Panc1 (cell line): ENCODE data around the gene HYAL3. TPM values are rescaled to one million over a fixed set of nuclear protein-coding genes. Genes with fewer than 3 reads are reported as not detected.

Experiments
- ATAC-seq: fragments of 200-7000 bp; cut with Tn5 transposase; 2 replicates; pipeline ENCODE4 v1.9.1; 2020; ENCODE audit warnings: mild to moderate bottlenecking, moderate library complexity
- BruUV-seq: library from RNA; stranded (reverse); fragments of 400-500 nt; replicated peaks from 2 replicates; lab custom pipeline; 2021; lab: Mats Ljungman, UMichigan
- CTCF ChIA-PET: fragments of 300-600 bp; sonication (Branson Sonifier 250); formaldehyde crosslinking; loops from one replicate; lab custom pipeline; 2022; ENCODE audit warnings: antibody characterized with exemption; lab: Charles Lee
- POLR2A ChIA-PET: fragments of 300-600 bp; sonication (Branson Sonifier 250); formaldehyde crosslinking; loops from one replicate; lab custom pipeline; 2022; ENCODE audit warnings: antibody characterized with exemption; lab: Charles Lee
- DNase-seq: peaks from one replicate; pipeline ENCODE4 v3.0.0-alpha.2; 2010; ENCODE audit warnings: low read depth, low spot score
- H3K27ac ChIP-seq: 2 replicates; pipeline ENCODE4 v1.5.1; 2011; ENCODE audit warnings: mild to moderate bottlenecking, low read length, inconsistent platforms
- H3K27me3 ChIP-seq: fragments of 200-500 bp; sonication (Bioruptor generic); 2 replicates; pipeline ENCODE4 v1.6.0; 2014; ENCODE audit warnings: low read length, inconsistent platforms; ENCODE audit not compliant: control insufficient read depth, insufficient read depth
- H3K36me3 ChIP-seq: fragments of 200-500 bp; sonication (Bioruptor generic); 2 replicates; pipeline ENCODE4 v1.5.1; 2014; ENCODE audit warnings: inconsistent platforms, mild to moderate bottlenecking, low read length, moderate library complexity; ENCODE audit not compliant: control insufficient read depth, insufficient read depth
- H3K4me1 ChIP-seq: 2 replicates; pipeline ENCODE4 v1.5.1; 2011; ENCODE audit warnings: inconsistent platforms, mild to moderate bottlenecking, low read length, moderate library complexity; ENCODE audit not compliant: control insufficient read depth, insufficient read depth
- H3K4me3 ChIP-seq, 2 experiments: 2 replicates each; pipeline ENCODE4 v1.5.1; 2011 to 2012; ENCODE audit warnings: low read depth in 2 of 2, low read length in 2 of 2, mild to moderate bottlenecking in 2 of 2, inconsistent platforms in 1 of 2, moderate library complexity in 1 of 2
- H3K9me3 ChIP-seq: fragments of 200-500 bp; sonication (Bioruptor generic); 2 replicates; pipeline ENCODE4 v1.5.1; 2014; ENCODE audit warnings: low read depth, mild to moderate bottlenecking, inconsistent platforms, low read length, moderate library complexity; ENCODE audit not compliant: control insufficient read depth, insufficient read depth
- POLR2AphosphoS5 ChIP-seq: IDR thresholded peaks from 2 replicates; pipeline ENCODE4 v1.6.1; 2012; ENCODE audit warnings: mild to moderate bottlenecking, low read depth, low read length, moderate library complexity
- SIN3A ChIP-seq: IDR thresholded peaks from 2 replicates; pipeline ENCODE4 v1.6.1; 2012; ENCODE audit warnings: low read depth, mild to moderate bottlenecking, low read length, moderate library complexity, borderline replicate concordance; ENCODE audit not compliant: insufficient read depth
- TCF7L2 ChIP-seq: IDR thresholded peaks from 2 replicates; pipeline ENCODE4 v1.6.1; 2011; ENCODE audit warnings: mild to moderate bottlenecking, low read depth, low read length, inconsistent platforms
- in situ Hi-C: cut with HindIII; loops from 2 replicates; pipeline ENCODE4 v1.10.0; 2016; ENCODE audit warnings: low sequenced_read_pairs, low pct_unique_long_range_greater_than_20kb
- intact Hi-C: fragments of 100-400 bp; cut with micrococcal nuclease; formaldehyde crosslinking; loops from one replicate; pipeline ENCODE4 v1.10.0; 2022; ENCODE audit not compliant: unreplicated experiment
- total RNA-seq: library from RNA; stranded (reverse); gene quantifications from one replicate; pipeline ENCODE4 v1.2.1, GENCODE V29; 2021; ENCODE audit not compliant: unreplicated experiment
- TF ChIP-seq, protein P1 (sequence below): fragments of 450-650 bp; IDR thresholded peaks from 2 replicates; pipeline ENCODE4 v1.5.1; 2017; ENCODE audit warnings: mild to moderate bottlenecking
- TF ChIP-seq, protein P2 (sequence below), 2 experiments: IDR thresholded peaks; 2 replicates each; pipeline ENCODE4 v1.6.1; 2011 to 2012; ENCODE audit warnings: low read depth in 2 of 2, control low read depth in 1 of 2, low read length in 1 of 2, mild to moderate bottlenecking in 1 of 2, moderate library complexity in 1 of 2; ENCODE audit not compliant: insufficient read depth in 1 of 2

Gene HYAL3
- total RNA-seq, 1 experiment from 2014 or later = 3.9 TPM

DNA sequence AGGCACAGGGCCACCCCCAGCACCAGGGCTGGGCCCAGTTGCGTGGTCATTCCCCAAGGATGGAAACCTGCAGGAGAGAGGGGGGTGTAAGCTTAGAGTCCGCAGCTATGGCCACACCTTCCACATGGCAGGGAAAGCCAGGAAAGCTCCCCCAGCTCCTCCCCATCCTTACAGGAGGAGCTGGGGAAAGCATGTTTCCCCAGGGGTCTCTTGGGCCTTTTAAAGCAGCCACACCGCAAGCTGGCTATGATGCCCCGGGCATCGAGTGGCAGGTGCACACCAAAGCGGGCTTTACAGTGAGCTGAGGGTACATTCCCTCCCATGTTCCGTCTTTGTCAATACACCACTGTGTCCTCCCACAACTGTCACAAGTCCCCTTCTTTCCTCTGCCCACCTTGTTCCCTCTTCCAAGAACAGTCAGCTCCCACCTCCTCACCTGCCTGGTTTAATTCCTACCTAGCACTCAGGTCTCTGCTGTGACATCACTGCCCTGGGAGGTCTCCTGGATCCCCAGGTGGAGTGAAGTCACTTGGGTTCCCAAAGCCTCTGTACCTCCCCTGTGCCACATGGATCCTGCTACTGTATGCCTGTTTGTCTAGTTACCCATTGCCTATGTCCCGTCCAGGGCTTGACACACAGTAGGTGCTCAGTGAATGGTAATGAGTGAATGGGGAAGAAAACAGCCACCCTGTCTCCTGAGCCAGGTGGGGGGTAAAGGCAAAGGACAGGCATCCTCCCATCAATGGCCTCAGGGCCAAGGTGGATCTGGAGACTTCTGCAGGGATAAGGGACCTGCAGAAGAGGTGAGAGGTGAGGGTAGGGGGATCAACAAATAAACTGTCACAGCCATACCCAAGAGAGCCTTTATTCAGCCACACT is 3.4 kb downstream of the HYAL3 start:
- in situ Hi-C loops (no loop called here), intact Hi-C loops (no loop called here)
- CTCF ChIA-PET = no interaction called here
- Histone ChIP-seq H3K9me3 (no peaks in the 10 kb centered on the region), H3K4me1 (peaks cover 13% of the 10 kb centered on the region), H3K27ac (no peak overlapping the region), H3K27me3 (no peaks in the 10 kb centered on the region), H3K4me3 (no peak overlapping the region), H3K36me3 (no peaks in the 10 kb centered on the region)
- POLR2A ChIA-PET = no interaction called here
- DNase-seq = no peak
- TF ChIP-seq, protein P1, sequence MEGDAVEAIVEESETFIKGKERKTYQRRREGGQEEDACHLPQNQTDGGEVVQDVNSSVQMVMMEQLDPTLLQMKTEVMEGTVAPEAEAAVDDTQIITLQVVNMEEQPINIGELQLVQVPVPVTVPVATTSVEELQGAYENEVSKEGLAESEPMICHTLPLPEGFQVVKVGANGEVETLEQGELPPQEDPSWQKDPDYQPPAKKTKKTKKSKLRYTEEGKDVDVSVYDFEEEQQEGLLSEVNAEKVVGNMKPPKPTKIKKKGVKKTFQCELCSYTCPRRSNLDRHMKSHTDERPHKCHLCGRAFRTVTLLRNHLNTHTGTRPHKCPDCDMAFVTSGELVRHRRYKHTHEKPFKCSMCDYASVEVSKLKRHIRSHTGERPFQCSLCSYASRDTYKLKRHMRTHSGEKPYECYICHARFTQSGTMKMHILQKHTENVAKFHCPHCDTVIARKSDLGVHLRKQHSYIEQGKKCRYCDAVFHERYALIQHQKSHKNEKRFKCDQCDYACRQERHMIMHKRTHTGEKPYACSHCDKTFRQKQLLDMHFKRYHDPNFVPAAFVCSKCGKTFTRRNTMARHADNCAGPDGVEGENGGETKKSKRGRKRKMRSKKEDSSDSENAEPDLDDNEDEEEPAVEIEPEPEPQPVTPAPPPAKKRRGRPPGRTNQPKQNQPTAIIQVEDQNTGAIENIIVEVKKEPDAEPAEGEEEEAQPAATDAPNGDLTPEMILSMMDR = no peak
- no peak for TF ChIP-seq SIN3A
- TF ChIP-seq POLR2AphosphoS5 = no peak
- TF ChIP-seq, protein P2, sequence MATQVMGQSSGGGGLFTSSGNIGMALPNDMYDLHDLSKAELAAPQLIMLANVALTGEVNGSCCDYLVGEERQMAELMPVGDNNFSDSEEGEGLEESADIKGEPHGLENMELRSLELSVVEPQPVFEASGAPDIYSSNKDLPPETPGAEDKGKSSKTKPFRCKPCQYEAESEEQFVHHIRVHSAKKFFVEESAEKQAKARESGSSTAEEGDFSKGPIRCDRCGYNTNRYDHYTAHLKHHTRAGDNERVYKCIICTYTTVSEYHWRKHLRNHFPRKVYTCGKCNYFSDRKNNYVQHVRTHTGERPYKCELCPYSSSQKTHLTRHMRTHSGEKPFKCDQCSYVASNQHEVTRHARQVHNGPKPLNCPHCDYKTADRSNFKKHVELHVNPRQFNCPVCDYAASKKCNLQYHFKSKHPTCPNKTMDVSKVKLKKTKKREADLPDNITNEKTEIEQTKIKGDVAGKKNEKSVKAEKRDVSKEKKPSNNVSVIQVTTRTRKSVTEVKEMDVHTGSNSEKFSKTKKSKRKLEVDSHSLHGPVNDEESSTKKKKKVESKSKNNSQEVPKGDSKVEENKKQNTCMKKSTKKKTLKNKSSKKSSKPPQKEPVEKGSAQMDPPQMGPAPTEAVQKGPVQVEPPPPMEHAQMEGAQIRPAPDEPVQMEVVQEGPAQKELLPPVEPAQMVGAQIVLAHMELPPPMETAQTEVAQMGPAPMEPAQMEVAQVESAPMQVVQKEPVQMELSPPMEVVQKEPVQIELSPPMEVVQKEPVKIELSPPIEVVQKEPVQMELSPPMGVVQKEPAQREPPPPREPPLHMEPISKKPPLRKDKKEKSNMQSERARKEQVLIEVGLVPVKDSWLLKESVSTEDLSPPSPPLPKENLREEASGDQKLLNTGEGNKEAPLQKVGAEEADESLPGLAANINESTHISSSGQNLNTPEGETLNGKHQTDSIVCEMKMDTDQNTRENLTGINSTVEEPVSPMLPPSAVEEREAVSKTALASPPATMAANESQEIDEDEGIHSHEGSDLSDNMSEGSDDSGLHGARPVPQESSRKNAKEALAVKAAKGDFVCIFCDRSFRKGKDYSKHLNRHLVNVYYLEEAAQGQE (IDR thresholded peaks at IDR 0.05; ENCODE audit: insufficient read depth in 1 of 2, low read depth in 2 of 2, low read length in 1 of 2) = no peak
- TF ChIP-seq TCF7L2 = no peak
- BruUV-seq = no TSS peak
- no peak for ATAC-seq

DNA sequence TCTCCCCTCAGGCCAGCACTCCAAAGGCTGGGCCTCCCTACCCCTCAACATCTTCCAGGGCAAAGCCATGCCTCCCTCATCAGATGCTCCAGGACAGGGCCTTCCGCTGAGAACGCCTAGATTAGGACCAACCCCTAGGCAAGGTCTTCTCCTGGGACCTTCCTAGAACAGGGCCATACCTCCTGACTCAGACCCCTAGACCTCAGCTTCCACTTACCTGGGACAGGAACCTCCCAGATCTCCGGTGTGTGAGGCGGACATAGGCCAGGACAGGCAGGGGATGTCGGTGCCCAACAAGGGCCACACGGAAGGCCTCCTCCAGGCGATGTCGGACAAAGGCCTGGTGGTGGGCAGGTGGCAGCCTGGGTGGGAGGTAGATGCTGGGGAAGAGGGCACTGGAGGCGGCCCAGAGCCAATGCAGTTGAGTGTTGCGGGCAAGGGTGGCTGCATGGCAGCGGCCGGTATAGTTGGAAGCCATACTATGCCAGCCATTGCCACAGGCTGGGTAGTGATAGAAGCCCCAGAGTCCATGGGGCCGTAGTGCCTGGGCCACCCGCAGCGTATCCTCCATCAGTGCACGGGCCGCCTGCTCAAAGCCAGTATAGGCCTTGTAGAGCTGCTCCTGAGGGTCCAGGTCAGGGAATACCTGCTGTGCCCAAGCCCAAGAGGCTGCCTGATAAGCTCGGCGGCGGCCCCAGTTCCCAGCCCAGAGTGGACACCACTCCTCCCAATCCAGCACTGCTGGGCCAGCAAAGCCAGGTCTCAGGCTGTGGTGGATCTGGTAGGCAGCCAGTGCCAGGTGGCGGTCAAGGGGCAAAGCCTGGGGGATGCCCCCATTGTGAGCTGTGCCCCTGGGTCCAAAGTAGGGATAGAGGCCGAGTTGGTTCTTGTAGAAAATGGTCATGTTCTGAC is 4.5 kb downstream of the HYAL3 start:
- intact Hi-C loops = no loop called here
- ATAC-seq (no peak), DNase-seq (no peak)
- Histone ChIP-seq H3K4me3 (no peak overlapping the region), H3K9me3 (no peaks in the 10 kb centered on the region), H3K27ac (no peak overlapping the region), H3K27me3 (no peaks in the 10 kb centered on the region), H3K36me3 (no peaks in the 10 kb centered on the region), H3K4me1 (peaks cover 13% of the 10 kb centered on the region)
- no peak for TF ChIP-seq TCF7L2
- TF ChIP-seq, protein P1 = no peak
- TF ChIP-seq, protein P2 (IDR thresholded peaks at IDR 0.05; ENCODE audit: insufficient read depth in 1 of 2, low read depth in 2 of 2, low read length in 1 of 2) = no peak
- no peak for TF ChIP-seq POLR2AphosphoS5
- no peak for TF ChIP-seq SIN3A
- ChIA-PET CTCF (no interaction called here), POLR2A (no interaction called here)
- BruUV-seq = no TSS peak
- in situ Hi-C loops = no loop called here
